HepG2 (cell line): Measurements from ENCODE around the gene NFIL3. TPM values are rescaled to one million over a fixed set of nuclear protein-coding genes. Genes with fewer than 3 reads are reported as not detected.

Experiments used
- HES4 ChIP-seq: sonication (generic); formaldehyde crosslinking; IDR thresholded peaks from 2 replicates; pipeline ENCODE4 v1.9.0; 2021; ENCODE audit warnings: mild to moderate bottlenecking, missing genetic modification reagents, borderline replicate concordance
- JUNB ChIP-seq: sonication (generic); formaldehyde crosslinking; IDR thresholded peaks from 2 replicates; pipeline ENCODE4 v1.8.0; 2022; ENCODE audit warnings: missing genetic modification reagents, mild to moderate bottlenecking, borderline replicate concordance
- MEIS1 ChIP-seq: sonication (generic); formaldehyde crosslinking; IDR thresholded peaks from 2 replicates; pipeline ENCODE4 v1.9.0; 2021; ENCODE audit warnings: mild to moderate bottlenecking, missing genetic modification reagents, moderate library complexity, borderline replicate concordance
- YEATS2 ChIP-seq: sonication (generic); formaldehyde crosslinking; IDR thresholded peaks from 2 replicates; pipeline ENCODE4 v1.4.0; 2020; ENCODE audit warnings: missing genetic modification reagents, borderline replicate concordance
- ZBTB8A ChIP-seq: sonication (generic); formaldehyde crosslinking; IDR thresholded peaks from 2 replicates; pipeline ENCODE4 v1.4.0; 2020; ENCODE audit warnings: mild to moderate bottlenecking, low read depth, missing genetic modification reagents, borderline replicate concordance
- ZNF510 ChIP-seq: sonication (generic); formaldehyde crosslinking; IDR thresholded peaks from 2 replicates; pipeline ENCODE4 v1.4.0; 2020; ENCODE audit warnings: low read depth, mild to moderate bottlenecking, missing genetic modification reagents
- ZNF720 ChIP-seq: sonication (generic); formaldehyde crosslinking; IDR thresholded peaks from 2 replicates; pipeline ENCODE4 v1.4.0; 2020; ENCODE audit warnings: missing genetic modification reagents
- ZSCAN31 ChIP-seq: sonication (generic); formaldehyde crosslinking; IDR thresholded peaks from 2 replicates; pipeline ENCODE4 v1.5.0; 2020; ENCODE audit warnings: low read depth, mild to moderate bottlenecking, missing genetic modification reagents
- polyA plus RNA-seq, 8 experiments: library from polyadenylated mRNA; depleted of rRNA in 3 of 8; stranded (reverse) in 7 of 8; unstranded in 1 of 8; fragments of >200 nt; fragmentation: Illumina TruSeq in 4 of 8; extraction: Trizol in 4 of 8; gene quantifications; 2 replicates each; pipeline versions ENCODE4 v1.2.1 to v1.2.3, GENCODE V29; 2011 to 2016; ENCODE audit warnings: low read depth in 4 of 8, missing spikeins in 1 of 8, mixed read lengths in 1 of 8; ENCODE audit not compliant: insufficient read depth in 1 of 8
- total RNA-seq, 5 experiments: library from RNA; depleted of rRNA; stranded (reverse); fragments of >200 nt; fragmentation: Illumina TruSeq; extraction: Trizol; gene quantifications; 2 replicates each; pipeline ENCODE4 v1.2.3, GENCODE V29; 2016; ENCODE audit warnings: low read depth in 1 of 5
- TF ChIP-seq, protein P1 (sequence below), 2 experiments: sonication (generic) in 1 of 2; formaldehyde crosslinking in 1 of 2; IDR thresholded peaks; 2 replicates each; pipeline versions ENCODE4 v1.4.0 to v1.6.1; 2016 to 2020; ENCODE audit warnings: borderline replicate concordance in 1 of 2, low read depth in 1 of 2, mild to moderate bottlenecking in 1 of 2, missing genetic modification reagents in 1 of 2
- TF ChIP-seq, protein P2 (sequence below): sonication (generic); formaldehyde crosslinking; IDR thresholded peaks from 2 replicates; pipeline ENCODE4 v1.4.0; 2020; ENCODE audit warnings: mild to moderate bottlenecking, low read depth, missing genetic modification reagents
- TF ChIP-seq, protein P3 (sequence below): sonication (generic); formaldehyde crosslinking; IDR thresholded peaks from 2 replicates; pipeline ENCODE4 v1.4.0; 2020; ENCODE audit warnings: missing genetic modification reagents
- TF ChIP-seq, protein P4 (sequence below): sonication (generic); formaldehyde crosslinking; IDR thresholded peaks from 2 replicates; pipeline ENCODE4 v1.4.0; 2020; ENCODE audit warnings: missing genetic modification reagents, borderline replicate concordance
- TF ChIP-seq, protein P5 (sequence below): sonication (generic); formaldehyde crosslinking; IDR thresholded peaks from 2 replicates; pipeline ENCODE4 v1.4.0; 2020; ENCODE audit warnings: missing genetic modification reagents, mild to moderate bottlenecking, borderline replicate concordance

NFIL3 gene
- total and polyA plus RNA-seq, 2 of the 13 experiments (the other 11 are each of a cell fraction or from before 2014, with no cell fraction given), result 46.6 to 54.2 TPM

- TF ChIP-seq, protein P1, sequence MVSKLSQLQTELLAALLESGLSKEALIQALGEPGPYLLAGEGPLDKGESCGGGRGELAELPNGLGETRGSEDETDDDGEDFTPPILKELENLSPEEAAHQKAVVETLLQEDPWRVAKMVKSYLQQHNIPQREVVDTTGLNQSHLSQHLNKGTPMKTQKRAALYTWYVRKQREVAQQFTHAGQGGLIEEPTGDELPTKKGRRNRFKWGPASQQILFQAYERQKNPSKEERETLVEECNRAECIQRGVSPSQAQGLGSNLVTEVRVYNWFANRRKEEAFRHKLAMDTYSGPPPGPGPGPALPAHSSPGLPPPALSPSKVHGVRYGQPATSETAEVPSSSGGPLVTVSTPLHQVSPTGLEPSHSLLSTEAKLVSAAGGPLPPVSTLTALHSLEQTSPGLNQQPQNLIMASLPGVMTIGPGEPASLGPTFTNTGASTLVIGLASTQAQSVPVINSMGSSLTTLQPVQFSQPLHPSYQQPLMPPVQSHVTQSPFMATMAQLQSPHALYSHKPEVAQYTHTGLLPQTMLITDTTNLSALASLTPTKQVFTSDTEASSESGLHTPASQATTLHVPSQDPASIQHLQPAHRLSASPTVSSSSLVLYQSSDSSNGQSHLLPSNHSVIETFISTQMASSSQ (IDR thresholded peaks at IDR 0.05; ENCODE audit: low read depth), result no peak
- TF ChIP-seq, protein P1 (CRISPR knock-in tag; IDR thresholded peaks at IDR 0.05; ENCODE audit: borderline replicate concordance), result no peak
- TF ChIP-seq ZNF510 (CRISPR knock-in tag) (no peak), ZBTB8A (no peak), ZNF720 (CRISPR knock-in tag) (no peak), MEIS1 (CRISPR knock-in tag) (no peak), JUNB (CRISPR knock-in tag) (no peak), HES4 (CRISPR knock-in tag) (no peak), ZSCAN31 (CRISPR knock-in tag) (no peak), YEATS2 (no peak)
- TF ChIP-seq, protein P2, sequence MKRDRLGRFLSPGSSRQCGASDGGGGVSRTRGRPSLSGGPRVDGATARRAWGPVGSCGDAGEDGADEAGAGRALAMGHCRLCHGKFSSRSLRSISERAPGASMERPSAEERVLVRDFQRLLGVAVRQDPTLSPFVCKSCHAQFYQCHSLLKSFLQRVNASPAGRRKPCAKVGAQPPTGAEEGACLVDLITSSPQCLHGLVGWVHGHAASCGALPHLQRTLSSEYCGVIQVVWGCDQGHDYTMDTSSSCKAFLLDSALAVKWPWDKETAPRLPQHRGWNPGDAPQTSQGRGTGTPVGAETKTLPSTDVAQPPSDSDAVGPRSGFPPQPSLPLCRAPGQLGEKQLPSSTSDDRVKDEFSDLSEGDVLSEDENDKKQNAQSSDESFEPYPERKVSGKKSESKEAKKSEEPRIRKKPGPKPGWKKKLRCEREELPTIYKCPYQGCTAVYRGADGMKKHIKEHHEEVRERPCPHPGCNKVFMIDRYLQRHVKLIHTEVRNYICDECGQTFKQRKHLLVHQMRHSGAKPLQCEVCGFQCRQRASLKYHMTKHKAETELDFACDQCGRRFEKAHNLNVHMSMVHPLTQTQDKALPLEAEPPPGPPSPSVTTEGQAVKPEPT (CRISPR knock-in tag), result no peak
- TF ChIP-seq, protein P3, sequence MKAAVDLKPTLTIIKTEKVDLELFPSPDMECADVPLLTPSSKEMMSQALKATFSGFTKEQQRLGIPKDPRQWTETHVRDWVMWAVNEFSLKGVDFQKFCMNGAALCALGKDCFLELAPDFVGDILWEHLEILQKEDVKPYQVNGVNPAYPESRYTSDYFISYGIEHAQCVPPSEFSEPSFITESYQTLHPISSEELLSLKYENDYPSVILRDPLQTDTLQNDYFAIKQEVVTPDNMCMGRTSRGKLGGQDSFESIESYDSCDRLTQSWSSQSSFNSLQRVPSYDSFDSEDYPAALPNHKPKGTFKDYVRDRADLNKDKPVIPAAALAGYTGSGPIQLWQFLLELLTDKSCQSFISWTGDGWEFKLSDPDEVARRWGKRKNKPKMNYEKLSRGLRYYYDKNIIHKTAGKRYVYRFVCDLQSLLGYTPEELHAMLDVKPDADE, result no peak
- TF ChIP-seq, protein P4, sequence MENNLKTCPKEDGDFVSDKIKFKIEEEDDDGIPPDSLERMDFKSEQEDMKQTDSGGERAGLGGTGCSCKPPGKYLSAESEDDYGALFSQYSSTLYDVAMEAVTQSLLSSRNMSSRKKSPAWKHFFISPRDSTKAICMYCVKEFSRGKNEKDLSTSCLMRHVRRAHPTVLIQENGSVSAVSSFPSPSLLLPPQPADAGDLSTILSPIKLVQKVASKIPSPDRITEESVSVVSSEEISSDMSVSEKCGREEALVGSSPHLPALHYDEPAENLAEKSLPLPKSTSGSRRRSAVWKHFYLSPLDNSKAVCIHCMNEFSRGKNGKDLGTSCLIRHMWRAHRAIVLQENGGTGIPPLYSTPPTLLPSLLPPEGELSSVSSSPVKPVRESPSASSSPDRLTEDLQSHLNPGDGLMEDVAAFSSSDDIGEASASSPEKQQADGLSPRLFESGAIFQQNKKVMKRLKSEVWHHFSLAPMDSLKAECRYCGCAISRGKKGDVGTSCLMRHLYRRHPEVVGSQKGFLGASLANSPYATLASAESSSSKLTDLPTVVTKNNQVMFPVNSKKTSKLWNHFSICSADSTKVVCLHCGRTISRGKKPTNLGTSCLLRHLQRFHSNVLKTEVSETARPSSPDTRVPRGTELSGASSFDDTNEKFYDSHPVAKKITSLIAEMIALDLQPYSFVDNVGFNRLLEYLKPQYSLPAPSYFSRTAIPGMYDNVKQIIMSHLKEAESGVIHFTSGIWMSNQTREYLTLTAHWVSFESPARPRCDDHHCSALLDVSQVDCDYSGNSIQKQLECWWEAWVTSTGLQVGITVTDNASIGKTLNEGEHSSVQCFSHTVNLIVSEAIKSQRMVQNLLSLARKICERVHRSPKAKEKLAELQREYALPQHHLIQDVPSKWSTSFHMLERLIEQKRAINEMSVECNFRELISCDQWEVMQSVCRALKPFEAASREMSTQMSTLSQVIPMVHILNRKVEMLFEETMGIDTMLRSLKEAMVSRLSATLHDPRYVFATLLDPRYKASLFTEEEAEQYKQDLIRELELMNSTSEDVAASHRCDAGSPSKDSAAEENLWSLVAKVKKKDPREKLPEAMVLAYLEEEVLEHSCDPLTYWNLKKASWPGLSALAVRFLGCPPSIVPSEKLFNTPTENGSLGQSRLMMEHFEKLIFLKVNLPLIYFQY, result no peak; the same call in 1 of the 2 replicates
- TF ChIP-seq, protein P5, sequence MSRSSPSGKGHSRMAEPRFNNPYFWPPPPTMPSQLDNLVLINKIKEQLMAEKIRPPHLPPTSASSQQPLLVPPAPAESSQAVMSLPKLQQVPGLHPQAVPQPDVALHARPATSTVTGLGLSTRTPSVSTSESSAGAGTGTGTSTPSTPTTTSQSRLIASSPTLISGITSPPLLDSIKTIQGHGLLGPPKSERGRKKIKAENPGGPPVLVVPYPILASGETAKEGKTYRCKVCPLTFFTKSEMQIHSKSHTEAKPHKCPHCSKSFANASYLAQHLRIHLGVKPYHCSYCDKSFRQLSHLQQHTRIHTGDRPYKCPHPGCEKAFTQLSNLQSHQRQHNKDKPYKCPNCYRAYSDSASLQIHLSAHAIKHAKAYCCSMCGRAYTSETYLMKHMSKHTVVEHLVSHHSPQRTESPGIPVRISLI, result no peak
Observed at GRCh38 chr9:91421128-91421765, 2.4 kb downstream of the NFIL3 start (continued).
